ENCODE data around the gene CARMIL3.
"Not testable (repeated sequence)": the region's sequence is repeated elsewhere in the genome, so short reads cannot be mapped to it uniquely, and the experiment has no call there.

CARMIL3 gene

GRCh38 chr14:24037658-24038037, 14.2 kb upstream of the CARMIL3 start:
- DNase-seq: no peak

GRCh38 chr14:24038686-24039085, 13.1 kb upstream of the CARMIL3 start:
- no peak for DNase-seq

- DNase-seq: no peak
These were observed 11.1 kb upstream of the CARMIL3 start for GRCh38 chr14:24040692-24041091.

GRCh38 chr14:24042746-24043145, 9.1 kb upstream of the CARMIL3 start:
- no peak for DNase-seq

- DNase-seq: not testable (repeated sequence)
These were observed 2.8 kb upstream of the CARMIL3 start for GRCh38 chr14:24049002-24049401.

GRCh38 chr14:24050753-24051152, 1.1 kb upstream of the CARMIL3 start:
- DNase-seq: not testable (repeated sequence)

GRCh38 chr14:24051176-24051788, 527 bp upstream of the CARMIL3 start:
- DNase-seq: no peak

- DNase-seq: no peak
These were observed 1.1 kb downstream of the CARMIL3 start for GRCh38 chr14:24052656-24053547.

- DNase-seq: no peak
These were observed 1.9 kb downstream of the CARMIL3 start for GRCh38 chr14:24053548-24054323.

- no peak for DNase-seq
These were observed 2.5 kb downstream of the CARMIL3 start for GRCh38 chr14:24054324-24054641.

GRCh38 chr14:24054646-24055045, 2.8 kb downstream of the CARMIL3 start:
- DNase-seq: no peak

GRCh38 chr14:24055971-24056799, 4.4 kb downstream of the CARMIL3 start:
- no peak for DNase-seq

- DNase-seq: no peak
These were observed 5.0 kb downstream of the CARMIL3 start for GRCh38 chr14:24056800-24057184.

- DNase-seq: no peak
These were observed 5.5 kb downstream of the CARMIL3 start for GRCh38 chr14:24057271-24057670.

- no peak for DNase-seq
These were observed 6.1 kb downstream of the CARMIL3 start for GRCh38 chr14:24057867-24058259.

- DNase-seq: no peak
These were observed 6.6 kb downstream of the CARMIL3 start for GRCh38 chr14:24058260-24058950.

- no peak for DNase-seq
These were observed 7.2 kb downstream of the CARMIL3 start for GRCh38 chr14:24058951-24059475.

GRCh38 chr14:24059841-24060388, 8.1 kb downstream of the CARMIL3 start:
- DNase-seq: no peak

- no peak for DNase-seq
These were observed 8.6 kb downstream of the CARMIL3 start for GRCh38 chr14:24060443-24060842.

- no peak for DNase-seq
These were observed 9.4 kb downstream of the CARMIL3 start for GRCh38 chr14:24060984-24061913.
